OCI-LY7 (cell line): Measurements from ENCODE around the gene MVK. TPM values are rescaled to one million over a fixed set of nuclear protein-coding genes. Genes with fewer than 3 reads are reported as not detected.

ENCODE experiments used
- BruUV-seq: library from RNA; stranded (reverse); fragments of 400-500 nt; replicated peaks from 2 replicates; lab custom pipeline; 2021; lab: Mats Ljungman, UMichigan
- CTCF ChIA-PET: fragments of 300-600 bp; sonication (Branson Sonifier 250); formaldehyde crosslinking; loops from one replicate; lab custom pipeline; 2022; ENCODE audit warnings: antibody characterized with exemption; ENCODE audit not compliant: unreplicated experiment; lab: Charles Lee
- POLR2A ChIA-PET: fragments of 300-600 bp; sonication (Branson Sonifier 250); formaldehyde crosslinking; loops from one replicate; lab custom pipeline; 2022; ENCODE audit warnings: antibody characterized with exemption; lab: Charles Lee
- DNase-seq: peaks from one replicate; pipeline ENCODE4 v3.0.0-alpha.2; 2015; ENCODE audit warnings: low spot score
- H2AFZ ChIP-seq: fragments of 200-600 bp; sonication (generic), shearing (Covaris generic); 2 replicates; pipeline ENCODE4 v1.6.1; 2014; ENCODE audit warnings: mild to moderate bottlenecking, antibody characterized with exemption, low read length, moderate library complexity
- H3K27ac ChIP-seq: fragments of 200-600 bp; sonication (generic); 2 replicates; pipeline ENCODE4 v1.5.1; 2014; ENCODE audit warnings: mixed run types, low read depth, mild to moderate bottlenecking, moderate library complexity, low read length, inconsistent platforms; ENCODE audit not compliant: poor library complexity, severe bottlenecking
- H3K36me3 ChIP-seq: fragments of 200-600 bp; sonication (generic); 2 replicates; pipeline ENCODE4 v1.6.1; 2014; ENCODE audit warnings: mild to moderate bottlenecking, antibody characterized with exemption, low read length, moderate library complexity, mixed read lengths; ENCODE audit not compliant: insufficient read depth
- H3K4me1 ChIP-seq: fragments of 200-600 bp; sonication (generic); 2 replicates; pipeline ENCODE4 v1.5.1; 2014; ENCODE audit warnings: mild to moderate bottlenecking, low read length; ENCODE audit not compliant: insufficient read depth, poor library complexity, severe bottlenecking
- H3K4me2 ChIP-seq: fragments of 200-600 bp; sonication (generic); 2 replicates; pipeline ENCODE4 v1.6.1; 2014; ENCODE audit warnings: mild to moderate bottlenecking, low read length
- H3K4me3 ChIP-seq: fragments of 200-600 bp; sonication (generic); 2 replicates; pipeline ENCODE4 v1.5.1; 2014; ENCODE audit warnings: mild to moderate bottlenecking, low read depth, low read length; ENCODE audit not compliant: poor library complexity, severe bottlenecking
- H3K79me2 ChIP-seq: fragments of 200-600 bp; sonication (generic); 2 replicates; pipeline ENCODE4 v1.6.1; 2016; ENCODE audit warnings: low read depth, mild to moderate bottlenecking, low read length, moderate library complexity, mixed read lengths; ENCODE audit not compliant: insufficient read depth
- H3K9me2 ChIP-seq: fragments of 200-600 bp; sonication (generic); 2 replicates; pipeline ENCODE4 v1.6.1; 2016; ENCODE audit warnings: mild to moderate bottlenecking, low read length, mixed read lengths; ENCODE audit not compliant: insufficient read depth
- H3K9me3 ChIP-seq: fragments of 200-600 bp; sonication (generic); 2 replicates; pipeline ENCODE4 v1.6.1; 2014; ENCODE audit warnings: mild to moderate bottlenecking, mixed run types, low read length, mixed read lengths
- H4K20me1 ChIP-seq: fragments of 200-600 bp; sonication (generic); 2 replicates; pipeline ENCODE4 v1.6.1; 2014; ENCODE audit warnings: mild to moderate bottlenecking, antibody characterized with exemption, low read length, moderate library complexity, mixed read lengths; ENCODE audit not compliant: insufficient read depth
- EZH2phosphoT487 ChIP-seq: fragments of 200-600 bp; sonication (generic); IDR thresholded peaks from 2 replicates; pipeline ENCODE4 v1.6.1; 2018; ENCODE audit warnings: low read depth, borderline replicate concordance, mild to moderate bottlenecking, mixed run types, antibody characterized with exemption, low read length, moderate library complexity, mixed read lengths
- intact Hi-C: fragments of 100-400 bp; cut with micrococcal nuclease; formaldehyde crosslinking; loops from one replicate; pipeline ENCODE4 v1.10.0; 2022; ENCODE audit not compliant: unreplicated experiment
- total RNA-seq, 2 experiments: library from RNA; depleted of rRNA in 1 of 2; stranded (reverse); fragments of >200 nt in 1 of 2; shearing (Covaris generic) in 1 of 2; gene quantifications; 2 replicates each; pipeline ENCODE4 v1.2.3, GENCODE V29; 2014 to 2022
- TF ChIP-seq, protein P1 (sequence below): fragments of 200-600 bp; sonication (generic); conservative IDR thresholded peaks from 2 replicates; pipeline ENCODE4 v1.5.1; 2014; ENCODE audit warnings: mild to moderate bottlenecking, antibody characterized with exemption, low read length, moderate library complexity, mixed read lengths

MVK gene
- total RNA-seq, 2 experiments from 2014 or later: 27.0 to 47.4 TPM

DNA sequence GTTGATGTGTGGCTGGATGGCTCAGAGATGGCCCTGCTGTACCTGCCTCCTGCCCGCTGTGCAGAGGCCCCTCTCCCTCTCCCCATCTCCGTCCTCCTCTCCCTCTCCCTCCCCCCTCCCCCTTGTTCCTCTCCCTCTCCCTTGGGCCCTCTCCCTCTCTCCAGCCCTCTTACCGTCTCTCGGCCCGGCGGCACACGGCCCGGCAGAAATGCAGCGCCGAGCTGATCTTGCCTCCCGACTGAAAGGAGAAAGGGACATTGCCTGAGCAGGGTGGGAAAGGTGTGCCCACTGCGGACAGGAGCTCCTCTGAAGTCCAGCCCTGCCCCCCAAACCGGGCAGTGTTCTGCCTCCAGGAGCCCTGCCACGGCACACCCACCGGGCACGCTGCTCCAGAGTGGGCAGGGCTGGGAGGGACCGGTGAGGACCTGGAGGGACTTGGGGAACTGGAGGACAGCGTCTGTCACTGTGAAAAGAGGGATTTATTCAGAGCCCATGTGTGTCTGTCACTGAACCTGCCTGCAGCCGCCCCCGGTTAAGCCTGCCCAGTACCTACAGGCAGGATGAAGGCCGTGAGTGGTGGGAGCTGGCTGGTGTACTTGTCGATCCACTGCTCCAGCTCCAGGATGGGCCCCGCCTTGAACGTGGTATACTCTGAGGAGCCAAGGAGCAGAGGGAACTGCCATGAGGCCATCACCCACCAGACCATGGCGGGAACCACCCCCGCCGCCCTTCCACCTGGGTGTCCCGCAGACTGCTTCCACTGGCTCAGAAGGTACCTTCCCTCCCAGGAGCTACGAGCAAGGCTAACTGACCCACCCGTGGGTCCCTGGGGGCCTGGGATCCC lies 12.5 kb upstream of the MVK start:
- Histone ChIP-seq H3K4me3 (no peak overlapping the region), H3K27ac (no peak overlapping the region), H2AFZ (no peak overlapping the region), H3K9me3 (peaks cover 10% of the 10 kb centered on the region; the same call in 1 of the 2 replicates), H3K4me2 (no peak overlapping the region), H3K79me2 (no peaks in the 10 kb centered on the region), H3K9me2 (no peaks in the 10 kb centered on the region), H3K4me1 (no peaks in the 10 kb centered on the region), H3K36me3 (peaks cover 38% of the 10 kb centered on the region), H4K20me1 (no peaks in the 10 kb centered on the region)
- ChIA-PET CTCF (no interaction called here), POLR2A (no interaction called here)
- BruUV-seq: no TSS peak
- no peak for TF ChIP-seq EZH2phosphoT487
- TF ChIP-seq, protein P1, sequence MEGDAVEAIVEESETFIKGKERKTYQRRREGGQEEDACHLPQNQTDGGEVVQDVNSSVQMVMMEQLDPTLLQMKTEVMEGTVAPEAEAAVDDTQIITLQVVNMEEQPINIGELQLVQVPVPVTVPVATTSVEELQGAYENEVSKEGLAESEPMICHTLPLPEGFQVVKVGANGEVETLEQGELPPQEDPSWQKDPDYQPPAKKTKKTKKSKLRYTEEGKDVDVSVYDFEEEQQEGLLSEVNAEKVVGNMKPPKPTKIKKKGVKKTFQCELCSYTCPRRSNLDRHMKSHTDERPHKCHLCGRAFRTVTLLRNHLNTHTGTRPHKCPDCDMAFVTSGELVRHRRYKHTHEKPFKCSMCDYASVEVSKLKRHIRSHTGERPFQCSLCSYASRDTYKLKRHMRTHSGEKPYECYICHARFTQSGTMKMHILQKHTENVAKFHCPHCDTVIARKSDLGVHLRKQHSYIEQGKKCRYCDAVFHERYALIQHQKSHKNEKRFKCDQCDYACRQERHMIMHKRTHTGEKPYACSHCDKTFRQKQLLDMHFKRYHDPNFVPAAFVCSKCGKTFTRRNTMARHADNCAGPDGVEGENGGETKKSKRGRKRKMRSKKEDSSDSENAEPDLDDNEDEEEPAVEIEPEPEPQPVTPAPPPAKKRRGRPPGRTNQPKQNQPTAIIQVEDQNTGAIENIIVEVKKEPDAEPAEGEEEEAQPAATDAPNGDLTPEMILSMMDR: no peak
- no peak for DNase-seq
- intact Hi-C loops: no loop called here

DNA sequence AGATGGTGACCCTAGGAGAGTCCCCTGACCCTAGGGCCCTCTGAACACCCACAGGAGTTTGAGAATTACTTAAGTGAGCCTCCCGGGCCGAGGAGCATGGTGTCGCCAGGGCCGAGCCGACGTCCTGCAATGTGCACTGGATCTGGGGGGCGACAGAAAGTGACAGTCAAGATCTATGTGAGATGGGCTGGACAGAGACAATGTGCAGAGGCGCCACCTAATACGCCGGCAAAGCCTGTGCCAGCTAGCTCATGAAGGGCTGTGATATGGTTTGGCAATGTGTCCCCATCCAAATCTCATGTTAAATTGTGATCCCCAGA lies 11.9 kb upstream of the MVK start:
- CTCF ChIA-PET: no interaction called here
- intact Hi-C loops: no loop called here
- no TSS peak for BruUV-seq
- Histone ChIP-seq H3K4me1 (no peaks in the 10 kb centered on the region), H3K9me3 (peaks cover 10% of the 10 kb centered on the region; the same call in 1 of the 2 replicates), H3K9me2 (no peaks in the 10 kb centered on the region), H4K20me1 (no peaks in the 10 kb centered on the region), H3K4me3 (no peak overlapping the region), H3K36me3 (peaks cover 38% of the 10 kb centered on the region), H3K27ac (no peak overlapping the region), H2AFZ (no peak overlapping the region), H3K4me2 (no peak overlapping the region), H3K79me2 (no peaks in the 10 kb centered on the region)
- POLR2A ChIA-PET: no interaction called here
- no peak for DNase-seq
- TF ChIP-seq EZH2phosphoT487: no peak
- TF ChIP-seq, protein P1: no peak

DNA sequence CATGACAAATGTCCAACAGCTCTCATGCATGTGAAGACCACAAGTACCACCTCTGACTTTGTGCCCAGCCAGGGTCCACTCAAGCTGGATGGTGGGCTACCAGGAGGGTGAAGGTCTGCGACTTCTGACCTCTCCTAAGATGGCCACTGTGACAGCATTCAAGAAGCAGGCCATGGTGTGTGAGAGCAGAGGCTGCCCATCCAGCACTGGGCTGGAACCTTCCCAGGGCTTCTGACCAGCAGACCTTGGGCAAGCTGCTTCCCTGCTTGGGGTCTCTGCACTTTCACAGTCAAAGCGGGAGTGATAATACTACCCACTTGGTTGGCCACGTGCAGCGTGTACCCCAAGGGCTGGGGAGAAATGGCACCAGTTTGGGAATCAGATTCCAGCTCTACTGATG lies 10.7 kb upstream of the MVK start:
- H3K9me3 ChIP-seq: peaks cover 10% of the 10 kb centered on the region; the same call in 1 of the 2 replicates
- H4K20me1 ChIP-seq: no peaks in the 10 kb centered on the region
- H3K4me2 ChIP-seq: no peak overlapping the region
- no peak for DNase-seq
- H3K27ac ChIP-seq: no peak overlapping the region
- TF ChIP-seq, protein P1: no peak
- no peak for TF ChIP-seq EZH2phosphoT487
- no peak overlapping the region for H2AFZ ChIP-seq
- H3K4me3 ChIP-seq: no peak overlapping the region
- no peaks in the 10 kb centered on the region for H3K9me2 ChIP-seq
- ChIA-PET POLR2A (no interaction called here), CTCF (no interaction called here)
- no TSS peak for BruUV-seq
- H3K79me2 ChIP-seq: no peaks in the 10 kb centered on the region
- intact Hi-C loops: no loop called here
- H3K4me1 ChIP-seq: no peaks in the 10 kb centered on the region
- peaks cover 40% of the 10 kb centered on the region for H3K36me3 ChIP-seq
